HepG2 (cell line): ENCODE measurements around the gene EFEMP2.

Experiments used
- HIVEP1 ChIP-seq: sonication (generic); formaldehyde crosslinking; IDR thresholded peaks from 2 replicates; pipeline ENCODE4 v1.4.0; 2020; ENCODE audit warnings: mild to moderate bottlenecking, missing genetic modification reagents
- HOXA7 ChIP-seq: sonication (generic); formaldehyde crosslinking; IDR thresholded peaks from 2 replicates; pipeline ENCODE4 v1.8.1; 2022; ENCODE audit warnings: mild to moderate bottlenecking, missing genetic modification reagents, moderate library complexity
- SRF ChIP-seq: IDR thresholded peaks from 2 replicates; pipeline ENCODE4 v1.6.1; 2011; ENCODE audit warnings: mild to moderate bottlenecking, low read depth, low read length, moderate library complexity
- TF ChIP-seq, protein P1 (sequence below), 2 experiments: sonication (generic) in 1 of 2; formaldehyde crosslinking in 1 of 2; IDR thresholded peaks; 2 replicates each; pipeline versions ENCODE4 v1.5.1 to v1.6.1; 2011 to 2020; ENCODE audit warnings: borderline replicate concordance in 1 of 2, low read depth in 1 of 2, low read length in 1 of 2, mild to moderate bottlenecking in 1 of 2, missing genetic modification reagents in 1 of 2, moderate library complexity in 1 of 2
- TF ChIP-seq, protein P2 (sequence below): sonication (generic); formaldehyde crosslinking; IDR thresholded peaks from 2 replicates; pipeline ENCODE4 v1.4.0; 2020; ENCODE audit warnings: missing genetic modification reagents
- TF ChIP-seq, protein P3 (sequence below): IDR thresholded peaks from 2 replicates; pipeline ENCODE4 v1.6.1; 2012; ENCODE audit warnings: inconsistent platforms

DNA sequence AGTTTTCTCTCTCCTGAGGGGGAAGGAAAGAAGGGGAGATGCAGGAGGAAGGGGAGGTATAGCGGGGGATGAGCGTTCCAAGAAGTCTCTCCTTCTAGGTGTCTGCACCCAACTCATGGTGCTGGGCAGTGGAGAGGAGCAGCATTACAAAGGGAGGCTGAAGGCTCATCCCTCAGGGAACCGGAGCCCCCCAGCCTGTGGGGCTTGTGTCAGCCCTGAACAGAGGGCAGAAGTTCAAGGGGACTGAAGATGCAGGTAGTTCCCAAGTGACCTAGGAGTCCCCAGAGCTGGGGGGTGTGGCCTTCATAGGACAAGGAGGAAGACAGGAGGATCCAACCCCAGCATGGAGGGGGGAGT lies 44.5 kb upstream of the EFEMP2 start:
- TF ChIP-seq HIVEP1 (CRISPR knock-in tag) (no peak), HOXA7 (CRISPR knock-in tag) (no peak), SRF (no peak)
- TF ChIP-seq, protein P1, sequence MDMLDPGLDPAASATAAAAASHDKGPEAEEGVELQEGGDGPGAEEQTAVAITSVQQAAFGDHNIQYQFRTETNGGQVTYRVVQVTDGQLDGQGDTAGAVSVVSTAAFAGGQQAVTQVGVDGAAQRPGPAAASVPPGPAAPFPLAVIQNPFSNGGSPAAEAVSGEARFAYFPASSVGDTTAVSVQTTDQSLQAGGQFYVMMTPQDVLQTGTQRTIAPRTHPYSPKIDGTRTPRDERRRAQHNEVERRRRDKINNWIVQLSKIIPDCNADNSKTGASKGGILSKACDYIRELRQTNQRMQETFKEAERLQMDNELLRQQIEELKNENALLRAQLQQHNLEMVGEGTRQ (IDR thresholded peaks at IDR 0.05; ENCODE audit: low read depth, low read length), result no peak
- TF ChIP-seq, protein P1 (CRISPR knock-in tag; IDR thresholded peaks at IDR 0.05; ENCODE audit: borderline replicate concordance), result no peak
- TF ChIP-seq, protein P2, sequence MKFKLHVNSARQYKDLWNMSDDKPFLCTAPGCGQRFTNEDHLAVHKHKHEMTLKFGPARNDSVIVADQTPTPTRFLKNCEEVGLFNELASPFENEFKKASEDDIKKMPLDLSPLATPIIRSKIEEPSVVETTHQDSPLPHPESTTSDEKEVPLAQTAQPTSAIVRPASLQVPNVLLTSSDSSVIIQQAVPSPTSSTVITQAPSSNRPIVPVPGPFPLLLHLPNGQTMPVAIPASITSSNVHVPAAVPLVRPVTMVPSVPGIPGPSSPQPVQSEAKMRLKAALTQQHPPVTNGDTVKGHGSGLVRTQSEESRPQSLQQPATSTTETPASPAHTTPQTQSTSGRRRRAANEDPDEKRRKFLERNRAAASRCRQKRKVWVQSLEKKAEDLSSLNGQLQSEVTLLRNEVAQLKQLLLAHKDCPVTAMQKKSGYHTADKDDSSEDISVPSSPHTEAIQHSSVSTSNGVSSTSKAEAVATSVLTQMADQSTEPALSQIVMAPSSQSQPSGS (CRISPR knock-in tag), result no peak
- TF ChIP-seq, protein P3, sequence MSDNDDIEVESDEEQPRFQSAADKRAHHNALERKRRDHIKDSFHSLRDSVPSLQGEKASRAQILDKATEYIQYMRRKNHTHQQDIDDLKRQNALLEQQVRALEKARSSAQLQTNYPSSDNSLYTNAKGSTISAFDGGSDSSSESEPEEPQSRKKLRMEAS, result no peak; the same call in 1 of the 2 replicates
